HCT116 (cell line): ENCODE measurements around the gene PBX3. TPM values are rescaled to one million over a fixed set of nuclear protein-coding genes. Genes with fewer than 3 reads are reported as not detected.

ENCODE experiments used
- ATAC-seq: fragments of 200-7000 bp; cut with Tn5 transposase; 2 replicates; pipeline ENCODE4 v1.9.1; 2020; ENCODE audit warnings: mild to moderate bottlenecking, moderate library complexity
- BruUV-seq: library from RNA; stranded (reverse); fragments of 400-500 nt; replicated peaks from 2 replicates; lab custom pipeline; 2021; lab: Mats Ljungman, UMichigan
- CTCF ChIA-PET: fragments of 300-600 bp; sonication (Branson Sonifier 250); formaldehyde crosslinking; loops from one replicate; lab custom pipeline; 2021; ENCODE audit warnings: antibody characterized with exemption; lab: Charles Lee
- POLR2A ChIA-PET: fragments of 300-600, 350-600 bp; sonication (Branson Sonifier 250); formaldehyde crosslinking; loops from one replicate; lab custom pipeline; 2021; ENCODE audit warnings: antibody characterized with exemption; lab: Charles Lee
- RAD21 ChIA-PET, 2 experiments: fragments of 300-600 bp; sonication (Branson Sonifier 250); formaldehyde crosslinking; loops; one replicate each; lab custom pipeline; 2023; ENCODE audit warnings: low total read pairs in 2 of 2; ENCODE audit not compliant: uncharacterized antibody in 2 of 2, unreplicated experiment in 2 of 2, low non-redundant PET in 1 of 2; lab: Charles Lee
- DNase-seq: peaks from one replicate; pipeline ENCODE4 v3.0.0-alpha.2; 2010; ENCODE audit warnings: low read depth, low spot score
- H2AFZ ChIP-seq: fragments of 200-600 bp; shearing (Covaris generic), sonication (generic); 2 replicates; pipeline ENCODE4 v1.6.1; 2017; ENCODE audit warnings: low read depth, mixed run types, mixed read lengths, antibody characterized with exemption, low read length; ENCODE audit not compliant: poor library complexity, severe bottlenecking
- H3K27ac ChIP-seq: 2 replicates; pipeline ENCODE4 v1.5.1; 2012; ENCODE audit warnings: low read depth, low read length
- H3K27me3 ChIP-seq: fragments of 200-600 bp; sonication (generic); 2 replicates; pipeline ENCODE4 v1.6.1; 2016; ENCODE audit warnings: mixed run types, low read length, mixed read lengths; ENCODE audit not compliant: insufficient read depth
- H3K36me3 ChIP-seq, 2 experiments: fragments of 200-500 bp in 1 of 2; fragments of 200-600 bp in 1 of 2; sonication (Bioruptor generic) in 1 of 2; sonication (generic) in 1 of 2; 2 replicates each; pipeline versions ENCODE4 v1.5.1 to v1.6.1; 2014 to 2016; ENCODE audit warnings: low read length in 2 of 2, inconsistent platforms in 1 of 2, mixed read lengths in 1 of 2, mixed run types in 1 of 2; ENCODE audit not compliant: insufficient read depth in 2 of 2, control insufficient read depth in 1 of 2
- H3K4me1 ChIP-seq, 2 experiments: fragments of 200-600 bp in 1 of 2; sonication (generic) in 1 of 2; 2 replicates each; pipeline versions ENCODE4 v1.5.1 to v1.6.1; 2012 to 2017; ENCODE audit warnings: low read length in 2 of 2, inconsistent platforms in 1 of 2, mild to moderate bottlenecking in 1 of 2, mixed read lengths in 1 of 2, mixed run types in 1 of 2, moderate library complexity in 1 of 2; ENCODE audit not compliant: insufficient read depth in 2 of 2, control insufficient read depth in 1 of 2
- H3K4me2 ChIP-seq: fragments of 200-600 bp; sonication (generic); 2 replicates; pipeline ENCODE4 v1.6.1; 2017; ENCODE audit warnings: mixed run types, low read length, mixed read lengths
- H3K4me3 ChIP-seq, 2 experiments: fragments of 200-600 bp in 1 of 2; sonication (generic) in 1 of 2; replicated peaks in 1 of 2; 2 replicates each; pipeline ENCODE4 v1.5.1; 2011 to 2016; ENCODE audit warnings: low read length in 2 of 2, control low read depth in 1 of 2, low read depth in 1 of 2, mild to moderate bottlenecking in 1 of 2, mixed read lengths in 1 of 2, mixed run types in 1 of 2
- H3K79me2 ChIP-seq: fragments of 200-600 bp; sonication (generic); 2 replicates; pipeline ENCODE4 v1.6.1; 2017; ENCODE audit warnings: mild to moderate bottlenecking, mixed run types, low read length, moderate library complexity, mixed read lengths; ENCODE audit not compliant: insufficient read depth
- H3K9ac ChIP-seq: fragments of 200-600 bp; sonication (generic); 2 replicates; pipeline ENCODE4 v1.6.1; 2016; ENCODE audit warnings: low read length, mixed read lengths
- H3K9me2 ChIP-seq: fragments of 200-600 bp; sonication (generic), shearing (Covaris generic); 2 replicates; pipeline ENCODE4 v1.6.1; 2017; ENCODE audit warnings: mixed run types, mild to moderate bottlenecking, moderate library complexity; ENCODE audit not compliant: insufficient read depth
- H3K9me3 ChIP-seq, 2 experiments: fragments of 200-500 bp in 1 of 2; fragments of 200-600 bp in 1 of 2; sonication (Bioruptor generic) in 1 of 2; sonication (generic) in 1 of 2; 2 replicates each; pipeline ENCODE4 v1.6.1; 2014 to 2017; ENCODE audit warnings: low read length in 2 of 2, mixed read lengths in 2 of 2, inconsistent platforms in 1 of 2, low read depth in 1 of 2, mild to moderate bottlenecking in 1 of 2, mixed run types in 1 of 2, moderate library complexity in 1 of 2; ENCODE audit not compliant: control insufficient read depth in 1 of 2, insufficient read depth in 1 of 2
- H4K20me1 ChIP-seq: fragments of 200-600 bp; sonication (generic), shearing (Covaris generic); 2 replicates; pipeline ENCODE4 v1.6.1; 2017; ENCODE audit warnings: mixed run types, mild to moderate bottlenecking, moderate library complexity; ENCODE audit not compliant: insufficient read depth
- ATF3 ChIP-seq: IDR thresholded peaks from 2 replicates; pipeline ENCODE4 v1.6.1; 2012
- CBX3 ChIP-seq: IDR thresholded peaks from 2 replicates; pipeline ENCODE4 v1.6.1; 2012; ENCODE audit warnings: low read depth
- ELF1 ChIP-seq: IDR thresholded peaks from 2 replicates; pipeline ENCODE4 v1.6.1; 2012; ENCODE audit warnings: low read depth, borderline replicate concordance
- FOSL1 ChIP-seq: IDR thresholded peaks from 2 replicates; pipeline ENCODE4 v1.6.1; 2012; ENCODE audit warnings: low read depth
- JUND ChIP-seq: IDR thresholded peaks from 2 replicates; pipeline ENCODE4 v1.6.1; 2012
- POLR2A ChIP-seq: IDR thresholded peaks from 2 replicates; pipeline ENCODE4 v1.7.0; 2011; ENCODE audit warnings: borderline replicate concordance; ENCODE audit not compliant: insufficient read depth, insufficient read length; ENCODE audit errors: extremely low read depth
- REST ChIP-seq: IDR thresholded peaks from 2 replicates; pipeline ENCODE4 v1.6.1; 2012; ENCODE audit warnings: low read depth
- SIN3A ChIP-seq: IDR thresholded peaks from 2 replicates; pipeline ENCODE4 v1.6.1; 2012; ENCODE audit warnings: low read depth
- TCF7L2 ChIP-seq: IDR thresholded peaks from 2 replicates; pipeline ENCODE4 v1.7.0; 2011; ENCODE audit warnings: borderline replicate concordance, inconsistent platforms; ENCODE audit not compliant: insufficient read depth, insufficient read length; ENCODE audit errors: extremely low read depth
- intact Hi-C: fragments of 100-400 bp; cut with micrococcal nuclease; formaldehyde crosslinking; loops from 2 replicates; pipeline ENCODE4 v1.10.0; 2022
- total RNA-seq: library from RNA; stranded (reverse); gene quantifications from one replicate; pipeline ENCODE4 v1.2.1, GENCODE V29; 2021; ENCODE audit not compliant: unreplicated experiment

PBX3 gene
- total RNA-seq, 1 experiment from 2014 or later = 13.5 TPM

DNA sequence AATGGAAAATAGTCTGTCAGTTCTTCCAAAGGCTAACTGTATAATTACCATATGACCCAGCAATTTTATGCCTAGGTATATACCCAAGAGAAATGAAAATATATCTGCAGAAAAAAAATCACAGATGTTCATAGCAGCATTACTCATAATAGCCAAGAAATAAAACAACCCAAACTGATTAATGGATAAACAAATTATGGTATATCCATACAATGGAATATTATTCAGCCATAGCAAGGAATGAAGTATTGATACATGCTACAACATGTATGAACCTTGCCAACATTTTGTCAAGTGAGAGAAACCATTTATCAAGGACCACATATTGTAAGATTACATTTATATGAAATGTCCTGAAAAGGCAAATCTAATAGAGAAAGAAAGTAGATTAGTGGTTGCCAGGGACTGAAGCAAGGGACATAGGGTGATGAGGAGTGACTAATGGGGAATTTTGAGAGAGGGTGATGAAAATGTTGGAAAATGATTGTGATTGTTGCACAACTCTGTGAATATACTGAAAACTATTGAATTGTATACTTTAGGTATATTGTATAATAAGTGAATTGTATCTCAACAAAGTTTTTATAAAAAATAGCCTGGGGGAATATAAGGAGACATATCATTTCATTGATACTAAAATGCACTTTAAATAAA, 114.4 kb downstream of the PBX3 start:
- POLR2A ChIA-PET = no interaction called here
- RAD21 ChIA-PET = no interaction called here
- ATAC-seq (no peak), DNase-seq (no peak)
- Histone ChIP-seq H3K9ac (no peak overlapping the region), H3K9me2 (no peaks in the 10 kb centered on the region; the same call in 1 of the 2 replicates), H3K36me3 (no peaks in the 10 kb centered on the region), H4K20me1 (no peaks in the 10 kb centered on the region), H3K9me3 (no peaks in the 10 kb centered on the region), H3K4me3 (no peak overlapping the region), H3K79me2 (no peaks in the 10 kb centered on the region), H3K27me3 (no peaks in the 10 kb centered on the region), H3K4me1 (no peaks in the 10 kb centered on the region), H2AFZ (no peak overlapping the region), H3K4me2 (no peak overlapping the region), H3K27ac (no peak overlapping the region)
- BruUV-seq = no TSS peak
- CTCF ChIA-PET = no interaction called here
- intact Hi-C loops = no loop called here
- no peak for TF ChIP-seq ATF3

DNA sequence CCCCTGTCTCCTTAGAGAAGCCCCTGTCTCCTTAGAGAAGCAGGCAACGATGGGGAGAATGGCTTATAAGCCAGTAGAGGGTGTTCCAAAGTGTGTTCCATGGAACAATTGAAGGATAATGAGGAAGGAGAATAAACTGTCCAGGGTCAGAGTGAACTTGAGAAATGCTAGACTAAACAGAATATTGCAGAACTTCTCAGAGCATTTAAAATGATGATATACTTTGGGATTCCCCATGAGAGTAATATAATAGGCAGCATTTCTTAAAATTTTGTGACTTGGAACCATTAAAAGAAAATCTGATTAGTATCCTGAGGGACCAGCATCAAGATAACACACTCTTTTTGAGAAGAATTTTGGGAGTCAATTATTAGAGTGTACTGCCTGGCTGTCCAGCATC, 116.8 kb downstream of the PBX3 start:
- intact Hi-C loops = no loop called here
- no peak for DNase-seq
- TF ChIP-seq JUND = no peak
- no peak for TF ChIP-seq ELF1
- no peak for TF ChIP-seq REST
- no peak for TF ChIP-seq FOSL1
- no peak for TF ChIP-seq CBX3
- no peak for TF ChIP-seq SIN3A
- TF ChIP-seq POLR2A = no peak
- no peak for TF ChIP-seq TCF7L2
- Histone ChIP-seq H3K9me3 (no peaks in the 10 kb centered on the region), H2AFZ (no peak overlapping the region), H3K4me3 (no peak overlapping the region), H3K4me2 (no peak overlapping the region), H3K79me2 (no peaks in the 10 kb centered on the region), H3K27ac (no peak overlapping the region), H3K4me1 (peaks cover 0 to 4% of the 10 kb centered on the region in 2 experiments; a peak in 1 of 4 replicates), H4K20me1 (no peaks in the 10 kb centered on the region), H3K36me3 (no peaks in the 10 kb centered on the region), H3K9me2 (no peaks in the 10 kb centered on the region; the same call in 1 of the 2 replicates), H3K9ac (no peak overlapping the region), H3K27me3 (no peaks in the 10 kb centered on the region)
- no peak for ATAC-seq
- BruUV-seq = no TSS peak
- ChIA-PET POLR2A (interaction anchor here (0.8 kb wide), 1 partner anchor 15 kb away, joined by 3 read pairs; no protein-coding TSS in a partner anchor), RAD21 (no interaction called here), CTCF (no interaction called here)
